Mucosa of stomach (tissue), 1 donor: ENCODE data around the gene CUL7.

Experiments used
- H3K27me3 ChIP-seq: one replicate; pipeline ENCODE4 v1.7.0; 2013; ENCODE audit warnings: mild to moderate bottlenecking, low read length; ENCODE audit not compliant: control insufficient read depth, insufficient read depth
- H3K36me3 ChIP-seq: one replicate; pipeline ENCODE4 v1.7.0; 2013; ENCODE audit warnings: low read length; ENCODE audit not compliant: control insufficient read depth, insufficient read depth
- H3K4me1 ChIP-seq: one replicate; pipeline ENCODE4 v1.7.0; 2013; ENCODE audit warnings: mild to moderate bottlenecking, low read length; ENCODE audit not compliant: control insufficient read depth, insufficient read depth
- H3K4me3 ChIP-seq: one replicate; pipeline ENCODE4 v1.7.0; 2013; ENCODE audit warnings: low read length
- H3K9ac ChIP-seq: one replicate; pipeline ENCODE4 v1.7.0; 2013; ENCODE audit warnings: mild to moderate bottlenecking, low read length, moderate library complexity
- H3K9me3 ChIP-seq: one replicate; pipeline ENCODE4 v1.7.0; 2013; ENCODE audit warnings: mild to moderate bottlenecking, low read length, moderate library complexity; ENCODE audit not compliant: control insufficient read depth
- donor health status: Pancreatic carcinoma.

CUL7 gene

DNA sequence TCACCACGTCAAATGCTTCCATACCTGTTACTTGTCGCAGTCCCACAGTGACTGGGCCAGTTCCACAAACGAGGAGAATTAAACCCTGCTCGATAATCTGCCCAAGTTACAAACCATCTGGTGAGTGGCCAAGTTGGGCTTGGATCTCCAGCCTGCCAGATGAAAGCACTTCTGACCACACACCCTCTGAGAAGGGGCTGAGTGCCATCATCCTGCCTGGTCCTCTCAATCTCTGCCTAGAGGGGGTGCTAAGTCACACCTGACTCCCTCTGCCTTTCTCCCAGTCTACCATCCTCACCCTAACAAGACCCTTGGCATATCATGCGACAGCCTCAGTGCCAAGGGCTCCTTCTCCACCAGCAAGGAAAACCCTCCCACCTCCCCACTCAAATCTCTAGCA, 16.5 kb downstream of the CUL7 start:
- Histone ChIP-seq H3K36me3 (peaks cover 14% of the 10 kb centered on the region), H3K27me3 (no peaks in the 10 kb centered on the region)

DNA sequence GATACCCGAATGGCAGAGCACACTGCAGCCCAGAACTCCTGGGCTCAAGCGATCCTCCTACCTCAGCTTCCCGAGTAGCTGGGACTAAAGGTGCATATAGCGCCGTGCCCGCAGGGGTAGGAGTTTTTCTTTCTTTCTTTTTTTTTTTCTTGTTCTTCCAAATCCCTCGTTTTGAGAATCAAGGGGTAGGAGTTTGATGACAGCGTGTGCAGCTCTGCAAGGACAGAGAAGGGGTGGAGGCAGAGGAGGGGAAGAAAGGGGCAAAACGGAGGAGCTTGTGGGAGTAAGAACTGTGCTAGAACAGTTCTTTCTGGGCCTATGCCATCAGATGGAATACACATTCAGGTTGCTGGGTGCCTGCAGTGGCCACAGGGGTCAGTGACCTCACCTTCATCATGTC, 16.9 kb downstream of the CUL7 start:
- H3K36me3 ChIP-seq: peaks cover 14% of the 10 kb centered on the region
- no peak overlapping the region for H3K9ac ChIP-seq
- H3K4me3 ChIP-seq: no peak overlapping the region
- H3K27me3 ChIP-seq: no peaks in the 10 kb centered on the region
- H3K9me3 ChIP-seq: no peaks in the 10 kb centered on the region
- no peaks in the 10 kb centered on the region for H3K4me1 ChIP-seq

More for the DNA sequence above, 16.5 kb downstream of the CUL7 start:
- no peak overlapping the region for H3K9ac ChIP-seq
- no peaks in the 10 kb centered on the region for H3K9me3 ChIP-seq
- no peak overlapping the region for H3K4me3 ChIP-seq
- no peaks in the 10 kb centered on the region for H3K4me1 ChIP-seq

DNA sequence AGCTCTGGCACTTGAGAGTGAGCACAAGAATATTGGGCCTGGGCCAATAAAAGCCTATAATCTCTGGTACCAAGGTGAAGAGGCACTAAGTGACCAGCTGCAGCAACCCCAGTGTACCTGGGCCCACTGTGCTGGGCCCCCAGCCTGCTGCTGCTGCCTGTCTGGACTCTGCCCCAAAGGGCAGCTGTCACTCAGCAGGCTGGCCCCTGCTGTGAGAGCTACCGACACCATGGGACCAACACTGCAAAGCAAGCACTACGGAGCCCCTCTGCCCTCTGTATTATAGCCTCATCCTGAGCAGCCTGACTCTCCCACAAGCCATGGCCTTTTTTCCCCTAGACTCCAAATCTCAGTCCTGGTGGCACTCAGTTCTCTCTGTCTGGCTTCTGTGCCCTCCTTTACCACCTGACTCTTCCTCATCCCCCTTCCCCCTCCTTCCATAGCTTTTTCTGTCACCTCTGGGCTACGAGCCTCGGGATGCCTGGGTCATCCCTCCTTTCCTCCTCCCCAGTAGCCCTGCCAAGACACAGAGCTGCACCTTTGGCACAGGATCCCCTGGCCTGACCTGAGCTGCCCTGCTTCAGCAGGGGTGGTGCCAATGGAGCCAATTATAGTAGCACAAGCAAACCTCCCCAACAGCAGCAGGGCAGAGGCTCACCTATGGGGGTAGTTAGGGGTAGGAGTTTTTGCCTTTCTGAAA, 18.0 kb downstream of the CUL7 start:
- H3K9ac ChIP-seq: no peak overlapping the region
- H3K4me1 ChIP-seq: no peaks in the 10 kb centered on the region
- H3K4me3 ChIP-seq: no peak overlapping the region
- H3K9me3 ChIP-seq: no peaks in the 10 kb centered on the region
- no peaks in the 10 kb centered on the region for H3K27me3 ChIP-seq
- H3K36me3 ChIP-seq: peaks cover 13% of the 10 kb centered on the region

- Histone ChIP-seq H3K9ac (no peak overlapping the region), H3K27me3 (no peaks in the 10 kb centered on the region), H3K9me3 (no peaks in the 10 kb centered on the region), H3K36me3 (peaks cover 5% of the 10 kb centered on the region), H3K4me3 (no peak overlapping the region), H3K4me1 (no peaks in the 10 kb centered on the region)
Measured at GRCh38 chr6:43034190-43034525, 19.5 kb downstream of the CUL7 start.

GRCh38 chr6:43033496-43034189, 20.0 kb downstream of the CUL7 start:
- Histone ChIP-seq H3K27me3 (no peaks in the 10 kb centered on the region), H3K4me3 (no peak overlapping the region), H3K9ac (no peak overlapping the region), H3K4me1 (no peaks in the 10 kb centered on the region), H3K36me3 (peaks cover 5% of the 10 kb centered on the region), H3K9me3 (no peaks in the 10 kb centered on the region)

DNA sequence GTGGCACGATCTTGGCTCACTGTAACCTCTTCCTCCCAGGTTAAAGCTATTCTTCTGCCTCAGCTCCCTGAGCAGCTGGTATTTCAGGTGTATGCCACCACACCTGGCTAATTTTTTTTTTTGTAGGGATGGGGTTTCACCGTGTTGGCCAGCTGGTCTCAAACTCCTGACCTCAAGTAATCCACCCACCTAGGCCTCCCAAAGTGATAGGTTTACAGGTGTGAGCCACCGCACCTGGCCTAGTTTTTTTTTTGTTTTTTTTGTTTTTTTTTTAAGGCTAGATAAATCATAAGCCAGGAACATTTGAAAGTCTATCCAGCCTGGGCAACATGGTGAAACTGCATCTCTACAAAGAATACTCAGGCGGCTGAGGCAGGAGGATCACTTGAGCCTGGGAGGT, 21.3 kb downstream of the CUL7 start:
- no peaks in the 10 kb centered on the region for H3K9me3 ChIP-seq
- no peak overlapping the region for H3K9ac ChIP-seq
- no peak overlapping the region for H3K4me3 ChIP-seq
- no peaks in the 10 kb centered on the region for H3K27me3 ChIP-seq
- peaks cover 4% of the 10 kb centered on the region for H3K36me3 ChIP-seq
- no peaks in the 10 kb centered on the region for H3K4me1 ChIP-seq

DNA sequence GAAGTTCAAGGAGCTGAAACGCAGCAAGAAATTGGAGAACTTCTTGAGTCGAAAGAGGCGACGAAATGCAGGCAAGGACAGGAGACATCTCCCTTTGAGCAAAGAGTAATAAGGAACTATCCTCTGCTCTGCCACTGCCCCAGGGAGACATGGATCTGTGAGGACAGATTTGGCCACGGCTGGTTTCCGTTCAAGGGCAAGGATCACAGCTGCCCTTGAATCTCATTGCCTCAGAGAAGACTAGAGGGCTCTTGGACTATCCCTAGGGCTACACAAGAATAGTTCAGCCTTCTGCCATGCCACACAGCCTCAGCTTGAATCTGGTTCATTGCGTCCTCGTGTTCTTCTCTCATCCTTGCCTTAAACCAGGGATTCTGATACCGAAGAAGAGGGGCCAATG, 24.5 kb downstream of the CUL7 start:
- H3K4me1 ChIP-seq: no peaks in the 10 kb centered on the region
- no peaks in the 10 kb centered on the region for H3K27me3 ChIP-seq
- no peaks in the 10 kb centered on the region for H3K9me3 ChIP-seq
- H3K4me3 ChIP-seq: no peak overlapping the region
- H3K9ac ChIP-seq: no peak overlapping the region
- no peaks in the 10 kb centered on the region for H3K36me3 ChIP-seq

- Histone ChIP-seq H3K4me1 (no peaks in the 10 kb centered on the region), H3K9me3 (no peaks in the 10 kb centered on the region), H3K36me3 (no peaks in the 10 kb centered on the region), H3K9ac (no peak overlapping the region), H3K4me3 (no peak overlapping the region), H3K27me3 (no peaks in the 10 kb centered on the region)
Measured at GRCh38 chr6:43026365-43026764, 27.3 kb downstream of the CUL7 start.

- H3K9me3 ChIP-seq: no peaks in the 10 kb centered on the region
- H3K36me3 ChIP-seq: no peaks in the 10 kb centered on the region
- H3K4me1 ChIP-seq: peaks cover 8% of the 10 kb centered on the region
- H3K9ac ChIP-seq: peak overlapping the region; percentile 10
- H3K27me3 ChIP-seq: no peaks in the 10 kb centered on the region
- no peak overlapping the region for H3K4me3 ChIP-seq
Measured at GRCh38 chr6:43024436-43024835, 29.2 kb downstream of the CUL7 start.

- H3K9me3 ChIP-seq: no peaks in the 10 kb centered on the region
- no peaks in the 10 kb centered on the region for H3K27me3 ChIP-seq
- H3K9ac ChIP-seq: peak within 1 kb of the TSS; percentile 76
- H3K4me1 ChIP-seq: peaks cover 14% of the 10 kb centered on the region
- peak within 1 kb of the TSS; percentile 66 for H3K4me3 ChIP-seq
- H3K36me3 ChIP-seq: no peaks in the 10 kb centered on the region
Measured at GRCh38 chr6:43021270-43022047, 32.2 kb downstream of the CUL7 start, which contains the start of gene RRP36. Gene RRP36 (plus strand): TSS chr6:43021623. CDS start chr6:43021655, 32 bp downstream.

DNA sequence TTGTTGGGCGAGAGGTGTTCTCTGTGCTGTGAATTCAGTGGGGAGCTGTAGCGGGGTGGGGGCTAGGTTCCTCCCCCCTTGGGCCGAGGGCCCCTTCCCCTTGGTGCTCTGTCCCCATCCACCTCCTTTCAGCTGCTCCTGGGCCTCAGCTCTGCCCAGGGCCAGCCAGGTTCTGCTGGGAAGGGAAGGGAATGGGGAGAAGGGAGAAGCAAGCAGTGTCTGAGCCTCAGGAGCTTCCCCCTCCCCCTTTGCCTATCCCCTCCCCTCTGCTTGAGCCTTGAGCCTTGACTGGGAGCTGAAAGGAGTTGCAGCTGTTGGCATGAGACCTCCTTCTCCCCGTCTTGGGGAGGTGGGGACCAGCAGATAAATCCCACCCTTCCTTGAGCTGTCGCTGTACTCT, 32.8 kb downstream of the CUL7 start:
- peak overlapping the region; percentile 76 for H3K9ac ChIP-seq
- no peaks in the 10 kb centered on the region for H3K9me3 ChIP-seq
- peak overlapping the region; percentile 66 for H3K4me3 ChIP-seq
- H3K27me3 ChIP-seq: no peaks in the 10 kb centered on the region
- peaks cover 20% of the 10 kb centered on the region for H3K4me1 ChIP-seq
- H3K36me3 ChIP-seq: no peaks in the 10 kb centered on the region

- Histone ChIP-seq H3K27me3 (no peaks in the 10 kb centered on the region), H3K4me1 (peaks cover 23% of the 10 kb centered on the region), H3K36me3 (no peaks in the 10 kb centered on the region), H3K9ac (no peak overlapping the region), H3K4me3 (no peak overlapping the region), H3K9me3 (no peaks in the 10 kb centered on the region)
Measured at GRCh38 chr6:43020052-43020705, 33.5 kb downstream of the CUL7 start.
